ENCODE measurements around the gene FN3KRP.

FN3KRP gene

DNA sequence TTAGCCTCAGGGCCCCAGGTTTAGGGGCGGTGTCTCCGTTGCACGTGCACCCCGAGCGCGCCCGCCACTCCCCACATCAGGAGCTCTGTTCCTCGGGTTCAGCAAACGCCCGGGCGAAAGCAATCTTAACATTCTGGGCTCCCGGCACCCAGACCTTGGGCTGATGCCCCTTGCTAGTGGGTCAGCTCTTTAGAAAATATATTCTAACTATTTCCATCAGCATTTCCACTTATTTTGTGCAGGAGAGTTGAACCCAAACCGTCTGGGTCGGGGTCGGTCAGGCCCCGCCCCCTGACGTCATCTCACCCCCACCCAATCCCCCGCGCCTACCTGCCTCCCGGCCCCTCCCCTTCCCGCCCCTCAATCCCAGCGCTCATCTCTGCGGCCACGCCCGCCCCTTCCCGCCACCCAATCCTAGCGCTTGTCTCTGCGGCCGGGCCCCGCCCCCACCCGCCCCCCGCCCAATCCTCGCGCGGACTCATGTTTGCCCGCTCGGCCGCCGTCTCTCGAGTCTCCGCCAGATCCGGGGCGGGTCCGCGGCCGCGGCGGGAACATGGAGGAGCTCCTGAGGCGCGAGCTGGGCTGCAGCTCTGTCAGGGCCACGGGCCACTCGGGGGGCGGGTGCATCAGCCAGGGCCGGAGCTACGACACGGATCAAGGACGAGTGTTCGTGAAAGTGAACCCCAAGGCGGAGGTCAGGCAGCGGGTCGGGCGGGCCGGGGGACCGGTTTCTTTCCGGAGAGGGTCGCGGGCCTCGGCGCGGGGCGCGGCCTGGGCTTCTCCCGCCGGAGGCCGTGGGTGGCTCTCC lies at the start of gene FN3KRP:
Gene FN3KRP, plus strand, starts transcription at position 504 of the 808 bp plus-strand sequence. Its CDS starts 50 bp downstream, at position 554.
- TF ChIP-seq, protein P1, sequence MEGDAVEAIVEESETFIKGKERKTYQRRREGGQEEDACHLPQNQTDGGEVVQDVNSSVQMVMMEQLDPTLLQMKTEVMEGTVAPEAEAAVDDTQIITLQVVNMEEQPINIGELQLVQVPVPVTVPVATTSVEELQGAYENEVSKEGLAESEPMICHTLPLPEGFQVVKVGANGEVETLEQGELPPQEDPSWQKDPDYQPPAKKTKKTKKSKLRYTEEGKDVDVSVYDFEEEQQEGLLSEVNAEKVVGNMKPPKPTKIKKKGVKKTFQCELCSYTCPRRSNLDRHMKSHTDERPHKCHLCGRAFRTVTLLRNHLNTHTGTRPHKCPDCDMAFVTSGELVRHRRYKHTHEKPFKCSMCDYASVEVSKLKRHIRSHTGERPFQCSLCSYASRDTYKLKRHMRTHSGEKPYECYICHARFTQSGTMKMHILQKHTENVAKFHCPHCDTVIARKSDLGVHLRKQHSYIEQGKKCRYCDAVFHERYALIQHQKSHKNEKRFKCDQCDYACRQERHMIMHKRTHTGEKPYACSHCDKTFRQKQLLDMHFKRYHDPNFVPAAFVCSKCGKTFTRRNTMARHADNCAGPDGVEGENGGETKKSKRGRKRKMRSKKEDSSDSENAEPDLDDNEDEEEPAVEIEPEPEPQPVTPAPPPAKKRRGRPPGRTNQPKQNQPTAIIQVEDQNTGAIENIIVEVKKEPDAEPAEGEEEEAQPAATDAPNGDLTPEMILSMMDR (conservative IDR thresholded peaks at IDR 0.05; ENCODE audit: control insufficient read depth, insufficient read depth, low read depth, low read length) = no peak
- peak; percentile 87 for DNase-seq (ENCODE audit: low read depth)
- H3K4me3 ChIP-seq (ENCODE audit: control insufficient read depth, low read depth, low read length) = peak within 1 kb of the TSS; percentile 76

DNA sequence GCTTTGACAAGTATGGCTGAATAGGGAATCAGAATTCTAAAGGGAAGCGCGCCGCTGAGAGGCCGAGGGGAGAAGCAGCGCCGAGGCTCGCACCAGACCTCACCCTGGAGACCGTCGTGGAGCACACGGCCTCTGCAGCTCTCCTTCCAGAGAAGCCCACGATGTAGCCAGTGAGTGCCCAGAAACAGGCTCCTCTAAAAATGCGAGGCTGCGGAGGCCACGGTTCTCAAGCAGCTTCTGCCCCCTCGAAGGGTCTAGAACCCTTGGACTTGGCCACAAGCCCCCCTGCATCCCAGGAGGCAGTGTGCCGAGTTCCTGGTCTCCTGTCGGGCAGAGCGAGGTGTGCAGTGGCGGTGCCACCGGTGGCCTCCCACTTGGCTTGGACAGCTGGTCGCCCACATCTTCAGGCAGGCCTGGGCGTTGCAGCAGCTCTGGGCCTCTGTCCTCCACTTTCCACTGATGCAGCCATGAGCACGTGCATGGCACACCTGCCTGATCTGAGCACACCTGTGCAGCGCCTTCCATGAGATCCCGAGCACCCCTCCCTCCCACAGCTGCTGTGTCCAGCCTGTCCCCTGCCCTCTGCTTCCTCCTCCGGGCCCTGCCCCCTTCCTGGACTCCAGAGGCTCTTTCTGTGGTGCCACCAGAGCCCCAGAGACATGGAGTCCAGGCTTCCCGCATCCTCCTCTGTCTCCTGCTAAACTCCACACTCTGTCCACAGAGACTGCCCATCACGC lies 49.4 kb upstream of the FN3KRP start:
- H3K4me3 ChIP-seq (ENCODE audit: control insufficient read depth, low read depth, low read length) = no peak overlapping the region
- TF ChIP-seq, protein P1 (conservative IDR thresholded peaks at IDR 0.05; ENCODE audit: control insufficient read depth, insufficient read depth, low read depth, low read length) = no peak
- no peak for DNase-seq (ENCODE audit: low read depth)

DNA sequence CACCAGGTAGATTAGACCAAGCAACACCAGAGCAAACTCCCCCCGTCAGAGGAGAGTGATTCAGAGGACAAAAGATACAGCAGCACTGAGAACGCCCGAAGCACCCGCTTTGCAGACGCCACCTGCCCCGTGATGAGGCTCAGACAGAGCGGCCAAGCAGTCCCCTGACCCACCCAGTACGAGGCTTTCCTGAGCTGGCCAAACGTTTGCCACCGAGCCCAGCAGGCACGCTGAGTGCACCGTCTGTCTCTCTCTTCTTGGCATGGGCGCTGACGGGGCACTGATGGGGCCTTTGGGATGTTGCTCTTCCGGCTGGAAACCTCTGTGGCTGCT lies 48.9 kb upstream of the FN3KRP start:
- no peak for DNase-seq (ENCODE audit: low read depth)
- TF ChIP-seq, protein P1 (conservative IDR thresholded peaks at IDR 0.05; ENCODE audit: control insufficient read depth, insufficient read depth, low read depth, low read length) = no peak
- no peak overlapping the region for H3K4me3 ChIP-seq (ENCODE audit: control insufficient read depth, low read depth, low read length)

GRCh38 chr17:82668024-82668630 lies 48.4 kb upstream of the FN3KRP start:
- no peak for DNase-seq (ENCODE audit: low read depth)
- TF ChIP-seq, protein P1 (conservative IDR thresholded peaks at IDR 0.05; ENCODE audit: control insufficient read depth, insufficient read depth, low read depth, low read length) = no peak
- H3K4me3 ChIP-seq (ENCODE audit: control insufficient read depth, low read depth, low read length) = no peak overlapping the region

DNA sequence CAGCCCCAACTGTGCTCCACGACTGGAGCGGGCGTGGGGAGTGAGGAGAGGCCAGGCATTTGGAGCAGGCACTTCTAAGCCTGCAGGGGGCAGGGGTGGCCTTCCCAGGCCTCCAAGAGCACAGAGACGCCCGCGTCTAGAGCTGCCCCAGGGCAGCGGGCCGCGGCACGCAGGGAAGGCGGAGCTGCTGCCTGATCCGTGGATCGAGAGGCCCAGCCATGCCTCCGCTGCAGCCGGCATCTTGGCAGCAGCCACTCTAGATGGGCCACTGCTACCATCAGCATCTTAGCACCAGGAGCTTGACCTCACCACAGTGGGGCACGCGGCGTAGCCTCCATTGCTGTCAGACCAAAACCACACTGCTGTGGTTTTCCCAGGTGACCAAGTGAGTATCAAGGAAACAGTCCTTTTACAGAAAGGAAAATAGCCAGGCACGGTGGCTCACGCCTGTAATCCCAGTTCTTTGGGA lies 47.8 kb upstream of the FN3KRP start:
- TF ChIP-seq, protein P1 (conservative IDR thresholded peaks at IDR 0.05; ENCODE audit: control insufficient read depth, insufficient read depth, low read depth, low read length) = peak; percentile 39
- DNase-seq (ENCODE audit: low read depth) = peak; percentile 38
- H3K4me3 ChIP-seq (ENCODE audit: control insufficient read depth, low read depth, low read length) = no peak overlapping the region

GRCh38 chr17:82670661-82671450 lies 45.6 kb upstream of the FN3KRP start:
- peak; percentile 5 for DNase-seq (ENCODE audit: low read depth)
- no peak overlapping the region for H3K4me3 ChIP-seq (ENCODE audit: control insufficient read depth, low read depth, low read length)
- TF ChIP-seq, protein P1 (conservative IDR thresholded peaks at IDR 0.05; ENCODE audit: control insufficient read depth, insufficient read depth, low read depth, low read length) = no peak

All from fibroblast of mammary gland (primary cell).